Measurements from ENCODE around the gene ZCCHC9.
A peak's percentile ranks its signal among the peaks of the same experiment; 100 is the strongest.

ZCCHC9 gene

DNA sequence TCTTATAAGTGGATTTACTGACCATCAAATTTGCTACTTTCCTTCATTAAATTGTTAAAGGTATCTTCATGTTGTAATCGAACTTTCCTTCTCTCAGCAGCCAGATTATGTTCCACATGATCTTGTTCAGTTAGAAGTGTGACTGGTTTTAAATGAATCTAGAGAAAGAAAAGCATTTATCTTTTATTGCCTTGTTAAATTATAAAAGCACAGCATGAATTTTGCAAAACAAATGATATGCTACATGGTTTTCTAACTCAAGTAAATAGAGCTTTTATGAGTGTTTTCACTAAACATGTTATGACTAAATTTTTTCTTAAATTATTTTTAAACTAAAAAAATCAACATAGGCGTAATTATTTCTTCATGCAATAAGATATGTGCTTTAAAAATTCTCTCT, 58.5 kb downstream of the ZCCHC9 start:
- DNase-seq = peak in 1 of 2 experiments; percentile 1

DNA sequence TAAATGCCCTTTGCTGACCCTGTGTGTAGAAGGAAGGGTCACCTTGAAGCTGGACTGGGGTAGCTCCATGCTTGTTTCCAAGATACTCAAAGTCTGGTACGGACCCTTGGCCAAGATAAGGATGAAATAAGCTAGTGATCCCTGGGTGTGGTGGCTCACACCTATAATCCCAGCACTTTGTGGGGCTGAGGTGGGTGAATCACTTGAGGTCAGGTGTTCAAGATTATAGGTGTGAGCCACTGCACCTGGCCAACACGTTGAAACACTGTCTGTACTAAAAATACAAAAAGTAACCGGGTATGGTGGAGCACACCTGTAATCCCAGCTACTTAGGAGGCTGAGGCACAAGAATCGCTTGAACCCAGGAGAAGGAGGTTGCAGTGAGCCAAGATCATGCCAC, 59.3 kb downstream of the ZCCHC9 start:
- DNase-seq = no peak

DNA sequence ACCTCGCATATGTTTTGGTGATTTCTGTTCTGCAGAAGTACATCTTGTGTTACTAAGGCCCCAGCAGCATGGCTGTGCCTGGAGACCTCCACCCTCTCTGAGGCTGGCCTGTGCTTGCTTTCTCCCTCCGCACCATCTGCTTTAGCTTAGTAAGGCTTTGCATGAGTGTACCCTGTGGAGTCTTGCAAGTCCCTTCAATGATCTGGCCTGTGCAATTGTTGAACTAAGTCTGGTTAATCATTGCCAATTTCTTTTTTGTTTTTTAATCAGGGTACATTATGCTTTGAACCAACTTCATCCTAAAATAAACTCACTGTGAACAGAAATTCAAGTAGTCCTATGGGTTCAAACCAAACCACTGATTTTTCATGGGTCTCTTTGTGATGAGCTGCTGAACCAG, 60.2 kb downstream of the ZCCHC9 start:
- DNase-seq = no peak

Measured in NCI-H2081 (cell line).